A673 (cell line): Measurements from ENCODE around the gene MTX1.

Experiments used
- EZH2 ChIP-seq: fragments of 200-600 bp; sonication (generic); IDR thresholded peaks from 2 replicates; pipeline ENCODE4 v1.6.1; 2017; ENCODE audit warnings: borderline replicate concordance, low read depth, mild to moderate bottlenecking, mixed read lengths, antibody characterized with exemption, low read length; ENCODE audit not compliant: poor library complexity, severe bottlenecking
- TF ChIP-seq, protein P1 (sequence below): fragments of 300-800, 200-600 bp; sonication (generic); conservative IDR thresholded peaks from 2 replicates; pipeline ENCODE4 v1.5.1; 2017; ENCODE audit warnings: low read depth, mild to moderate bottlenecking, antibody characterized with exemption, low read length, moderate library complexity, mixed read lengths

DNA sequence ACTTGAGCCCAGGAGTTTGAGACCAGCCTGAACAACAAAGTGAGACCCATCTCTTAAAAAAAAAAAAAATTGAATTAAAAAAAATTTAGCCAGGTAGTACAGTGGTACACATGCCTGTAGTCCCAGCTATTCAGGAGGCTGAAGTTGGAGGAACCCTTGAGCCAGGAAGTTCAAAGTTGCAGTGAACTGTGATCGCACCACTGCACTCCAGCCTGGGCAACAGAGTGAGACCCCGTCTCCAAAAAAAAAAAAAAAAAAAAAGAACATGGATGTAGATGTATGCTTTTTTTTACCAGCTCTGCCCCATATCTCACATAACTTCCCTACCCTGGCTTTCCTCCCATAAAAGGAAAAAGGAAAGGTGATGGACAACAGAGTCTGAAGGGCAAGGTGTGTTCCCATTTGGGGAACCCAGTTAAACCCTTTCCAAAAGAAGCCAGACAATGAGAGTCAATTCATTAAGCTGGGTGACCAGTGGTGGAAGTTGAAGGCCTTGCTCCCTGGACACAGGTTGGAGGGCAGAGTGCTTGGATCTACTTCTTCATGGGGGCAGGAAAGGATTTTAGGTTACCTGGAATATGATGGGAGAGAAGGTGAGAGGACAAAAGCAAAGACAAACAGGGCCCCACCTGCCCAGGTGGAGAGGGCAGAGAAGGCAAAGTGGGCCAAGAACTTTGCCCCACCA is 38.3 kb upstream of the MTX1 start:
- TF ChIP-seq, protein P1, sequence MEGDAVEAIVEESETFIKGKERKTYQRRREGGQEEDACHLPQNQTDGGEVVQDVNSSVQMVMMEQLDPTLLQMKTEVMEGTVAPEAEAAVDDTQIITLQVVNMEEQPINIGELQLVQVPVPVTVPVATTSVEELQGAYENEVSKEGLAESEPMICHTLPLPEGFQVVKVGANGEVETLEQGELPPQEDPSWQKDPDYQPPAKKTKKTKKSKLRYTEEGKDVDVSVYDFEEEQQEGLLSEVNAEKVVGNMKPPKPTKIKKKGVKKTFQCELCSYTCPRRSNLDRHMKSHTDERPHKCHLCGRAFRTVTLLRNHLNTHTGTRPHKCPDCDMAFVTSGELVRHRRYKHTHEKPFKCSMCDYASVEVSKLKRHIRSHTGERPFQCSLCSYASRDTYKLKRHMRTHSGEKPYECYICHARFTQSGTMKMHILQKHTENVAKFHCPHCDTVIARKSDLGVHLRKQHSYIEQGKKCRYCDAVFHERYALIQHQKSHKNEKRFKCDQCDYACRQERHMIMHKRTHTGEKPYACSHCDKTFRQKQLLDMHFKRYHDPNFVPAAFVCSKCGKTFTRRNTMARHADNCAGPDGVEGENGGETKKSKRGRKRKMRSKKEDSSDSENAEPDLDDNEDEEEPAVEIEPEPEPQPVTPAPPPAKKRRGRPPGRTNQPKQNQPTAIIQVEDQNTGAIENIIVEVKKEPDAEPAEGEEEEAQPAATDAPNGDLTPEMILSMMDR: no peak
- no peak for TF ChIP-seq EZH2
